Glutamatergic neuron (in vitro differentiated cells): ENCODE data around the gene RILP. TPM values are rescaled to one million over a fixed set of nuclear protein-coding genes. Genes with fewer than 3 reads are reported as not detected.

ENCODE experiments used
- DNase-seq: peaks from one replicate; pipeline ENCODE4 v3.0.0; 2022
- H3K27ac Mint-ChIP-seq: one replicate; pipeline ENCODE4 v1.8.0; 2020; ENCODE audit warnings: mild to moderate bottlenecking, mixed read lengths, inconsistent platforms; ENCODE audit not compliant: unreplicated experiment
- H3K27me3 Mint-ChIP-seq: one replicate; pipeline ENCODE4 v1.8.0; 2020; ENCODE audit warnings: mild to moderate bottlenecking, moderate library complexity, mixed read lengths, inconsistent platforms; ENCODE audit not compliant: unreplicated experiment
- H3K36me3 Mint-ChIP-seq: one replicate; pipeline ENCODE4 v1.8.0; 2020; ENCODE audit warnings: mild to moderate bottlenecking, mixed read lengths, inconsistent platforms; ENCODE audit not compliant: unreplicated experiment
- H3K4me1 Mint-ChIP-seq: one replicate; pipeline ENCODE4 v1.8.0; 2020; ENCODE audit warnings: mild to moderate bottlenecking, low read depth, mixed read lengths, inconsistent platforms; ENCODE audit not compliant: unreplicated experiment
- H3K4me3 Mint-ChIP-seq: one replicate; pipeline ENCODE4 v1.8.0; 2020; ENCODE audit warnings: mild to moderate bottlenecking, mixed read lengths, inconsistent platforms; ENCODE audit not compliant: unreplicated experiment
- H3K9me3 Mint-ChIP-seq: one replicate; pipeline ENCODE4 v1.8.0; 2020; ENCODE audit warnings: mild to moderate bottlenecking, moderate library complexity, mixed read lengths, inconsistent platforms; ENCODE audit not compliant: unreplicated experiment
- CTCF ChIP-seq: fragments of 200-600 bp; sonication (generic); IDR thresholded peaks from one replicate; pipeline ENCODE4 v1.5.0; 2021; ENCODE audit not compliant: partially characterized antibody, unreplicated experiment
- total RNA-seq: library from RNA; stranded (reverse); fragmentation: NEBNext Ultra II Directional; extraction: Animal tissue kit (Norgen Biotek cat#: 25700); gene quantifications from one replicate; pipeline ENCODE4 v1.2.1, GENCODE V29; 2021; ENCODE audit not compliant: unreplicated experiment

RILP gene
- total RNA-seq, 1 donor from 2014 or later = 4.2 TPM

- peaks cover 15% of the 10 kb centered on the region for H3K36me3 Mint-ChIP-seq
Measured at GRCh38 chr17:1601571-1601970, 48.1 kb downstream of the RILP start.

GRCh38 chr17:1598399-1599095 is 51.1 kb downstream of the RILP start:
- Mint-ChIP-seq H3K4me3 (no peak overlapping the region), H3K36me3 (peaks cover 15% of the 10 kb centered on the region), H3K27ac (no peak overlapping the region), H3K9me3 (peaks cover 7% of the 10 kb centered on the region), H3K27me3 (no peaks in the 10 kb centered on the region), H3K4me1 (no peaks in the 10 kb centered on the region)
- no peak for DNase-seq
- no peak for TF ChIP-seq CTCF

More at GRCh38 chr17:1601571-1601970, 48.1 kb downstream of the RILP start:
- no peak for DNase-seq
- no peak overlapping the region for H3K4me3 Mint-ChIP-seq
- peaks cover 4% of the 10 kb centered on the region for H3K9me3 Mint-ChIP-seq
- no peak overlapping the region for H3K27ac Mint-ChIP-seq
- H3K27me3 Mint-ChIP-seq = no peaks in the 10 kb centered on the region
- no peaks in the 10 kb centered on the region for H3K4me1 Mint-ChIP-seq
- TF ChIP-seq CTCF = no peak

GRCh38 chr17:1597861-1598342 is 51.8 kb downstream of the RILP start:
- H3K27me3 Mint-ChIP-seq = no peaks in the 10 kb centered on the region
- H3K4me1 Mint-ChIP-seq = no peaks in the 10 kb centered on the region
- TF ChIP-seq CTCF = no peak
- no peak for DNase-seq
- no peak overlapping the region for H3K4me3 Mint-ChIP-seq
- peaks cover 15% of the 10 kb centered on the region for H3K36me3 Mint-ChIP-seq
- H3K27ac Mint-ChIP-seq = no peak overlapping the region
- H3K9me3 Mint-ChIP-seq = peaks cover 7% of the 10 kb centered on the region

Other genes with a start within 250 kb of the RILP start
- 1,106 TPM for gene YWHAE, start 249.6 kb downstream of the RILP start, total RNA-seq
- gene CRK, start 193.6 kb downstream of the RILP start, total RNA-seq = 46.4 TPM
- gene MYO1C, start 157.2 kb downstream of the RILP start, total RNA-seq = 58.5 TPM
- gene INPP5K, start 133.3 kb downstream of the RILP start, total RNA-seq = 42.4 TPM
- 65.5 TPM for gene PITPNA, start 87.1 kb downstream of the RILP start, total RNA-seq
- 31.3 TPM for gene SLC43A2, start 21.0 kb downstream of the RILP start, total RNA-seq
- gene SCARF1, start 4.1 kb downstream of the RILP start, total RNA-seq = 4.0 TPM
- gene PRPF8, start 35.0 kb upstream of the RILP start, total RNA-seq = 297 TPM
- 0.96 TPM for gene TLCD2, start 60.5 kb upstream of the RILP start, total RNA-seq
- 13.4 TPM for gene WDR81, start 74.8 kb upstream of the RILP start, total RNA-seq
- gene SERPINF2, start 93.0 kb upstream of the RILP start, total RNA-seq = 0.37 TPM
- gene SERPINF1, start 112.2 kb upstream of the RILP start, total RNA-seq = 9.7 TPM
- 11.4 TPM for gene SMYD4, start 180.0 kb upstream of the RILP start, total RNA-seq
- 43.4 TPM for gene RPA1, start 180.1 kb upstream of the RILP start, total RNA-seq